ENCODE measurements around the gene CORO2B.
"Not testable (repeated sequence)": the region's sequence is repeated elsewhere in the genome, so short reads cannot be mapped to it uniquely, and the experiment has no call there.

Gene CORO2B

GRCh38 chr15:68751622-68752021 is 172.8 kb downstream of the CORO2B start:
- no peak overlapping the region for H3K4me3 ChIP-seq (ENCODE audit: low read length)
- DNase-seq (ENCODE audit: low read depth) = no peak
- no peak for TF ChIP-seq CTCF (conservative IDR thresholded peaks at IDR 0.05; ENCODE audit: low read depth, low read length)

GRCh38 chr15:68755731-68756130 is 176.9 kb downstream of the CORO2B start:
- H3K4me3 ChIP-seq (ENCODE audit: low read length) = no peak overlapping the region
- no peak for TF ChIP-seq CTCF (conservative IDR thresholded peaks at IDR 0.05; ENCODE audit: low read depth, low read length)
- no peak for DNase-seq (ENCODE audit: low read depth)

- H3K4me3 ChIP-seq (ENCODE audit: low read length); DNase-seq (ENCODE audit: low read depth): not testable (repeated sequence)
These were observed 181.3 kb downstream of the CORO2B start for GRCh38 chr15:68759982-68760579.

- H3K4me3 ChIP-seq (ENCODE audit: low read length) = no peak overlapping the region
- DNase-seq (ENCODE audit: low read depth) = no peak
- TF ChIP-seq CTCF (conservative IDR thresholded peaks at IDR 0.05; ENCODE audit: low read depth, low read length) = no peak
These were observed 184.3 kb downstream of the CORO2B start for GRCh38 chr15:68763063-68763462.

- no peak overlapping the region for H3K4me3 ChIP-seq (ENCODE audit: low read length)
- DNase-seq (ENCODE audit: low read depth) = no peak
- no peak for TF ChIP-seq CTCF (conservative IDR thresholded peaks at IDR 0.05; ENCODE audit: low read depth, low read length)
These were observed 185.3 kb downstream of the CORO2B start for GRCh38 chr15:68764090-68764489.

GRCh38 chr15:68765602-68766368 is 187.0 kb downstream of the CORO2B start:
- H3K4me3 ChIP-seq (ENCODE audit: low read length) = no peak overlapping the region
- no peak for TF ChIP-seq CTCF (conservative IDR thresholded peaks at IDR 0.05; ENCODE audit: low read depth, low read length)
- no peak for DNase-seq (ENCODE audit: low read depth)

- TF ChIP-seq CTCF (conservative IDR thresholded peaks at IDR 0.05; ENCODE audit: low read depth, low read length) = no peak
- no peak for DNase-seq (ENCODE audit: low read depth)
- no peak overlapping the region for H3K4me3 ChIP-seq (ENCODE audit: low read length)
These were observed 189.0 kb downstream of the CORO2B start for GRCh38 chr15:68767833-68768232.
